Endodermal cell (in vitro differentiated cells): ENCODE measurements around the gene XBP1. TPM values are rescaled to one million over a fixed set of nuclear protein-coding genes. Genes with fewer than 3 reads are reported as not detected.
"Not testable (repeated sequence)": the region's sequence is repeated elsewhere in the genome, so short reads cannot be mapped to it uniquely, and the experiment has no call there.

Source experiments
- DNase-seq: peaks from one replicate; pipeline ENCODE4 v3.0.0-alpha.2; 2017
- H3K27ac ChIP-seq: 2 replicates; pipeline ENCODE4 v1.5.1; 2013; ENCODE audit warnings: mild to moderate bottlenecking, low read depth, low read length, moderate library complexity
- H3K27me3 ChIP-seq: 2 replicates; pipeline ENCODE4 v1.6.1; 2013; ENCODE audit warnings: mild to moderate bottlenecking, low read length, moderate library complexity; ENCODE audit not compliant: insufficient read depth, control insufficient read depth, poor library complexity, severe bottlenecking
- H3K36me3 ChIP-seq: 2 replicates; pipeline ENCODE4 v1.7.0; 2013; ENCODE audit warnings: mild to moderate bottlenecking, low read length, moderate library complexity; ENCODE audit not compliant: control insufficient read depth, insufficient read depth
- H3K4me1 ChIP-seq: one replicate; pipeline ENCODE4 v1.7.0; 2013; ENCODE audit warnings: low read length; ENCODE audit not compliant: control insufficient read depth, insufficient read depth
- H3K4me3 ChIP-seq: 2 replicates; pipeline ENCODE4 v1.5.1; 2013; ENCODE audit warnings: mild to moderate bottlenecking, low read length, moderate library complexity
- H3K9ac ChIP-seq: 2 replicates; pipeline ENCODE4 v1.6.1; 2013; ENCODE audit warnings: mild to moderate bottlenecking, low read length, moderate library complexity; ENCODE audit not compliant: poor library complexity, severe bottlenecking; ENCODE audit errors: extremely low read depth
- H3K9me3 ChIP-seq: 2 replicates; pipeline ENCODE4 v1.6.1; 2013; ENCODE audit warnings: mild to moderate bottlenecking, low read length, moderate library complexity; ENCODE audit not compliant: control insufficient read depth
- H3K27ac Mint-ChIP-seq: 2 replicates; pipeline ENCODE4 v1.8.0; 2020; ENCODE audit warnings: mixed read lengths
- H3K27me3 Mint-ChIP-seq: 2 replicates; pipeline ENCODE4 v1.8.0; 2021; ENCODE audit warnings: mild to moderate bottlenecking, mixed read lengths; ENCODE audit not compliant: insufficient read depth
- H3K36me3 Mint-ChIP-seq: 2 replicates; pipeline ENCODE4 v1.8.0; 2020; ENCODE audit warnings: low read depth, mixed read lengths
- H3K4me1 Mint-ChIP-seq: 2 replicates; pipeline ENCODE4 v1.8.0; 2020; ENCODE audit warnings: mixed read lengths
- H3K4me3 Mint-ChIP-seq: 2 replicates; pipeline ENCODE4 v1.8.0; 2020; ENCODE audit warnings: mild to moderate bottlenecking, moderate library complexity, mixed read lengths
- H3K9me3 Mint-ChIP-seq: 2 replicates; pipeline ENCODE4 v1.8.0; 2020; ENCODE audit warnings: mild to moderate bottlenecking, mixed read lengths
- WGBS, 2 experiments: methylation state at CpG; one replicate each; pipeline versions ENCODE4 v1.1.5 to v1.1.7; 2013; ENCODE audit warnings: missing lambda C conversion rate in 2 of 2, mixed read lengths in 1 of 2; ENCODE audit not compliant: insufficient coverage in 1 of 2, insufficient read length in 1 of 2; 5-methylcytosine and 5-hydroxymethylcytosine counted together
- long read RNA-seq, 4 experiments: library from polyadenylated mRNA in 2 of 4; library from RNA in 1 of 4; library from capped mRNA in 1 of 4; stranded (forward) in 3 of 4; unstranded in 1 of 4; transcript quantifications; one replicate each; pipeline ENCODE4 v2.0.0, GENCODE V29; 2020 to 2021; ENCODE audit warnings: inconsistent platforms in 1 of 4
- polyA plus RNA-seq, 2 experiments: library from polyadenylated mRNA; stranded (reverse); fragments of 50-300 nt; gene quantifications; one replicate each; pipeline ENCODE4 v1.2.3, GENCODE V29; 2013
- total RNA-seq, 2 donors: library from RNA; stranded (reverse); fragmentation: NEBNext Ultra II Directional in 1 of 2; extraction: Animal tissue kit (Norgen Biotek cat#: 25700) in 1 of 2; gene quantifications; 2 replicates in 1 of 2; 3 replicates in 1 of 2; pipeline ENCODE4 v1.2.1, GENCODE V29; 2021
- TF ChIP-seq, protein P1 (sequence below): fragments of 200-600 bp; sonication (generic); conservative IDR thresholded peaks from 2 replicates; pipeline ENCODE4 v1.5.0; 2021; ENCODE audit warnings: antibody characterized with exemption, mild to moderate bottlenecking

Gene XBP1
- 100 to 1,000 TPM; 103 to 111 TPM for total RNA-seq
- polyA plus RNA-seq (2013, experiment 1 of 2), result 111 TPM
- 100 TPM for polyA plus RNA-seq (2013, experiment 2 of 2)
- long read RNA-seq, experiment 1, transcript XBP1-201 (5 exons, 1,850 nt), result major isoform, 47 of 71 reads
- long read RNA-seq, experiment 1, partial matches to known transcripts, result 9 of 71 reads
- long read RNA-seq, experiment 1, other reads (novel, unspliced or antisense), result 12 of 71 reads
- long read RNA-seq, experiment 2, transcript XBP1-201 (5 exons, 1,850 nt), result major isoform, 254 of 272 reads
- long read RNA-seq, experiment 2, partial matches to known transcripts, result 4 of 272 reads
- long read RNA-seq, experiment 2, other reads (novel, unspliced or antisense), result 6 of 272 reads
- long read RNA-seq, experiment 3, transcript XBP1-201 (5 exons, 1,850 nt), result major isoform, 81 of 88 reads
- long read RNA-seq, experiment 3, partial matches to known transcripts, result 0 of 88 reads
- long read RNA-seq, experiment 3, other reads (novel, unspliced or antisense), result 1 of 88 reads
- long read RNA-seq, experiment 4, partial matches to known transcripts, result 16 of 24 reads
- long read RNA-seq, experiment 4, other reads (novel, unspliced or antisense), result 7 of 24 reads

GRCh38 chr22:28800308-28801041 lies at the start of gene XBP1:
XBP1 (minus strand) TSS chr22:28800569.
- peaks cover 39% of the 10 kb centered on the region for H3K36me3 Mint-ChIP-seq

DNA sequence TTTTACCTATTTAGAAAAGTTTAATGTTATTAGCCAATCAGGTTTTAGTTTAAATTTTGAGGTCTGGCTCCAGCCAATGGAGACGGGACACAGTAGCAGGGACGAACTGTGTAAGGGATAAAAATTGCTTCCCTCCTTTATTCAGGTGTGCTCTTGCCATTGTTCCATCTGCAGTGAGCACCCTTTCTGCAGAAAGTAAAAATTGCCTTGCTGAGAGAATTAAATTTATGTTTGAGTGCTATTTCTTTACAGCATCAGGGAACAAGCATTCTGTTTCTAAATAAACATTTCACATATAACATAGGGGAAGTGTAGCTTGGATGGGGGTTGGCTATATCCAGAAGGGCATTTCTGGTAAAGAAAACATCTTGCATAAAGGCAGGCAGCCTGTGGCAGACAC lies 46.6 kb upstream of the XBP1 start:
- no peaks in the 10 kb centered on the region for H3K4me1 Mint-ChIP-seq
- no peaks in the 10 kb centered on the region for H3K36me3 Mint-ChIP-seq
- WGBS, 2 experiments, result 94 to 100% methylated on average over 2 of the region's 2 CpGs
- Histone ChIP-seq H3K27me3 (no peaks in the 10 kb centered on the region), H3K36me3 (no peaks in the 10 kb centered on the region), H3K27ac (no peak overlapping the region), H3K9me3 (peaks cover 13% of the 10 kb centered on the region), H3K9ac (no peak overlapping the region), H3K4me1 (no peaks in the 10 kb centered on the region), H3K4me3 (no peak overlapping the region)
- no peak overlapping the region for H3K27ac Mint-ChIP-seq
- TF ChIP-seq, protein P1, sequence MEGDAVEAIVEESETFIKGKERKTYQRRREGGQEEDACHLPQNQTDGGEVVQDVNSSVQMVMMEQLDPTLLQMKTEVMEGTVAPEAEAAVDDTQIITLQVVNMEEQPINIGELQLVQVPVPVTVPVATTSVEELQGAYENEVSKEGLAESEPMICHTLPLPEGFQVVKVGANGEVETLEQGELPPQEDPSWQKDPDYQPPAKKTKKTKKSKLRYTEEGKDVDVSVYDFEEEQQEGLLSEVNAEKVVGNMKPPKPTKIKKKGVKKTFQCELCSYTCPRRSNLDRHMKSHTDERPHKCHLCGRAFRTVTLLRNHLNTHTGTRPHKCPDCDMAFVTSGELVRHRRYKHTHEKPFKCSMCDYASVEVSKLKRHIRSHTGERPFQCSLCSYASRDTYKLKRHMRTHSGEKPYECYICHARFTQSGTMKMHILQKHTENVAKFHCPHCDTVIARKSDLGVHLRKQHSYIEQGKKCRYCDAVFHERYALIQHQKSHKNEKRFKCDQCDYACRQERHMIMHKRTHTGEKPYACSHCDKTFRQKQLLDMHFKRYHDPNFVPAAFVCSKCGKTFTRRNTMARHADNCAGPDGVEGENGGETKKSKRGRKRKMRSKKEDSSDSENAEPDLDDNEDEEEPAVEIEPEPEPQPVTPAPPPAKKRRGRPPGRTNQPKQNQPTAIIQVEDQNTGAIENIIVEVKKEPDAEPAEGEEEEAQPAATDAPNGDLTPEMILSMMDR, result no peak
- H3K4me3 Mint-ChIP-seq, result no peak overlapping the region
- H3K27me3 Mint-ChIP-seq, result peaks cover 2% of the 10 kb centered on the region
- peaks cover 3% of the 10 kb centered on the region for H3K9me3 Mint-ChIP-seq
- no peak for DNase-seq

More at GRCh38 chr22:28800308-28801041, at the start of gene XBP1:
- Histone ChIP-seq H3K4me1 (no peaks in the 10 kb centered on the region), H3K9ac (peak within 1 kb of the TSS; percentile 100), H3K27me3 (no peaks in the 10 kb centered on the region), H3K9me3 (no peaks in the 10 kb centered on the region), H3K4me3 (peak within 1 kb of the TSS; percentile 100), H3K36me3 (peaks cover 28% of the 10 kb centered on the region), H3K27ac (peak within 1 kb of the TSS; percentile 96)
- WGBS, 2 experiments, result 0% methylated on average over 28 to 78 of the region's 78 CpGs
- Mint-ChIP-seq H3K4me3 (peak within 1 kb of the TSS; percentile 77), H3K27me3 (no peaks in the 10 kb centered on the region), H3K27ac (peak within 1 kb of the TSS; percentile 100), H3K9me3 (no peaks in the 10 kb centered on the region), H3K4me1 (peaks cover 12% of the 10 kb centered on the region)
- DNase-seq, result peak; percentile 97
- TF ChIP-seq, protein P1, result no peak

- H3K27me3 Mint-ChIP-seq, H3K4me3 Mint-ChIP-seq, H3K4me1 Mint-ChIP-seq, H3K36me3 Mint-ChIP-seq, H3K27ac ChIP-seq, H3K4me1 ChIP-seq, H3K9me3 Mint-ChIP-seq, H3K27me3 ChIP-seq, H3K9ac ChIP-seq, H3K36me3 ChIP-seq, H3K27ac Mint-ChIP-seq, DNase-seq, H3K4me3 ChIP-seq: not testable (repeated sequence)
- WGBS, 2 experiments, result 83 to 93% methylated on average over 1 to 2 of the region's 2 CpGs
- peaks cover 13% of the 10 kb centered on the region for H3K9me3 ChIP-seq
Observed at GRCh38 chr22:28844277-28844676, 43.9 kb upstream of the XBP1 start.
